ENCODE measurements around the gene ARID1A.

DNA sequence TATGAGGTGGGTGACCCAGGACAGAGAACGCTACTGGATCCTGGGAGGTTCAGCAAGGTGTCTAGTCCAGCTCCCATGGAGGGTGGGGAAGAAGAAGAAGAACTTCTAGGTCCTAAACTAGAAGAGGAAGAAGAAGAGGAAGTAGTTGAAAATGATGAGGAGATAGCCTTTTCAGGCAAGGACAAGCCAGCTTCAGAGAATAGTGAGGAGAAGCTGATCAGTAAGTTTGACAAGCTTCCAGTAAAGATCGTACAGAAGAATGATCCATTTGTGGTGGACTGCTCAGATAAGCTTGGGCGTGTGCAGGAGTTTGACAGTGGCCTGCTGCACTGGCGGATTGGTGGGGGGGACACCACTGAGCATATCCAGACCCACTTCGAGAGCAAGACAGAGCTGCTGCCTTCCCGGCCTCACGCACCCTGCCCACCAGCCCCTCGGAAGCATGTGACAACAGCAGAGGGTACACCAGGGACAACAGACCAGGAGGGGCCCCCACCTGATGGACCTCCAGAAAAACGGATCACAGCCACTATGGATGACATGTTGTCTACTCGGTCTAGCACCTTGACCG is 83.4 kb downstream of the ARID1A start:
- no peak for TF ChIP-seq POLR2A (IDR thresholded peaks at IDR 0.05)
- TF ChIP-seq CTCF (IDR thresholded peaks at IDR 0.05), result no peak
- TF ChIP-seq POLR2AphosphoS5 (IDR thresholded peaks at IDR 0.05), result no peak

Measured in stomach (tissue), 4 donors.